ENCODE results near the gene P2RX7. TPM values are rescaled to one million over a fixed set of nuclear protein-coding genes. Genes with fewer than 3 reads are reported as not detected.

P2RX7 gene
- total RNA-seq, 8 experiments from 2014 or later, result 0.08 to 1.9 (median 0.17) TPM

GRCh38 chr12:121092034-121092433 is 40.6 kb upstream of the P2RX7 start:
- 83 to 100% (median 92%) methylated on average over 1 to 2 of the region's 2 CpGs; no CpG with 5 or more reads in 6 of the 10 experiments for WGBS, 10 experiments
- ATAC-seq (replicated peaks in 6 of 8), result no peak
- Histone ChIP-seq H3K4me1 (replicated peaks in 1 of 2) (peaks cover 12 to 26% of the 10 kb centered on the region in 2 donors), H3K4me3 (no peak overlapping the region), H3K27ac (no peak overlapping the region)
- in situ Hi-C loops (cut with MboI; ENCODE audit: low pct_unique_long_range_greater_than_20kb in 2 of 9, low sequenced_read_pairs in 9 of 9, unreplicated experiment in 9 of 9), result loop anchor here in 1 of 9 experiments (25.0 kb wide), 1 partner anchor 755 kb away; the partner anchor contains the start of gene PLA2G1B

- no CpG with 5 or more reads among the region's 31 CpGs for whole genome bisulfite sequencing, 10 experiments
- H3K27ac ChIP-seq, result no peak overlapping the region
- ATAC-seq (replicated peaks in 6 of 8), result no peak
- H3K4me1 ChIP-seq (replicated peaks in 1 of 2), result peaks cover 12 to 21% of the 10 kb centered on the region in 2 donors
- in situ Hi-C loops (cut with MboI; ENCODE audit: low pct_unique_long_range_greater_than_20kb in 2 of 9, low sequenced_read_pairs in 9 of 9, unreplicated experiment in 9 of 9), result loop anchor here in 1 of 9 experiments (25.0 kb wide), 1 partner anchor 756 kb away; the partner anchor contains the start of gene PLA2G1B
- H3K4me3 ChIP-seq, result no peak overlapping the region
These were observed 39.2 kb upstream of the P2RX7 start for GRCh38 chr12:121093487-121093891.

- ATAC-seq (replicated peaks in 6 of 8), result peak; percentile 82 to 99 (median 98)
- in situ Hi-C loops (cut with MboI; ENCODE audit: low pct_unique_long_range_greater_than_20kb in 2 of 9, low sequenced_read_pairs in 9 of 9, unreplicated experiment in 9 of 9), result loop anchor here in 1 of 9 experiments (25.0 kb wide), 1 partner anchor 758 kb away; the partner anchor contains the start of gene PLA2G1B
- peak overlapping the region in 4 of 5 donors; percentile 12 to 19 (median 12) for H3K4me3 ChIP-seq
- 0 to 80% (median 23%) methylated on average over 1 to 17 of the region's 33 CpGs; no CpG with 5 or more reads in 1 of the 10 experiments for WGBS, 10 experiments
- H3K27ac ChIP-seq, result no peak overlapping the region
- H3K4me1 ChIP-seq (replicated peaks in 1 of 2), result peaks cover 10 to 17% of the 10 kb centered on the region in 2 donors
These were observed 37.0 kb upstream of the P2RX7 start for GRCh38 chr12:121095544-121096198.

- in situ Hi-C loops (cut with MboI; ENCODE audit: low pct_unique_long_range_greater_than_20kb in 2 of 9, low sequenced_read_pairs in 9 of 9, unreplicated experiment in 9 of 9), result loop anchor here in 1 of 9 experiments (25.0 kb wide), 1 partner anchor 759 kb away; the partner anchor contains the start of gene PLA2G1B
- Histone ChIP-seq H3K27ac (no peak overlapping the region), H3K4me1 (replicated peaks in 1 of 2) (peaks cover 6 to 11% of the 10 kb centered on the region in 2 donors), H3K4me3 (no peak overlapping the region)
- 5 to 80% (median 56%) methylated on average over 1 to 7 of the region's 11 CpGs for whole genome bisulfite sequencing, 10 experiments
- ATAC-seq (replicated peaks in 6 of 8), result peak in 1 of 8 experiments; percentile 21
These were observed 36.4 kb upstream of the P2RX7 start for GRCh38 chr12:121096199-121096798.

DNA sequence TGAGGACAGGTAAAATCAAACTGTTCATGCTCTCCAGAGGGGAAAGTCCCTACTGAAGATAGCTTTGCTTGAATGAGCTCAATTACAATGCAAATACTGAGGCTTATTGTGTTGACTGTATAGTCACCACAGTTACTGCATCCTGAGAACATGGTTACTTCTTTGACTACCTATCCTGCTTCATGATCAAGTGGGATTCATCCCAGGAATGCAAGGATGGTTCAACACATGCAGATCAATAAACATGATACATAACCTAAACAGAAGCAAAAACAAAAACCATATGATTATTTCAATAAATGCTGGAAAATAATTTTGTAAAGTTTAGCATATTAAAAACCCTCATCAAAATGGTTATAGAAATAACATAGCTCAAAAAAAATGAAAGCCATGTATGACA is 32.9 kb upstream of the P2RX7 start:
- no peaks in the 10 kb centered on the region for H3K4me1 ChIP-seq (replicated peaks in 1 of 2)
- in situ Hi-C loops (cut with MboI; ENCODE audit: low pct_unique_long_range_greater_than_20kb in 2 of 9, low sequenced_read_pairs in 9 of 9, unreplicated experiment in 9 of 9), result loop anchor here in 4 of 9 experiments (25.0 kb wide), 2 partner anchors 512 to 762 kb away; partner anchors contain the start of genes PLA2G1B (in 3 of the 4) and POP5 (in 1 of the 4)
- no peak overlapping the region for H3K4me3 ChIP-seq
- H3K27ac ChIP-seq, result no peak overlapping the region
- no peak for ATAC-seq (replicated peaks in 6 of 8)

- ATAC-seq (replicated peaks in 6 of 8), result peak in 1 of 8 experiments; percentile 32
- no peaks in the 10 kb centered on the region for H3K4me1 ChIP-seq (replicated peaks in 1 of 2)
- no peak overlapping the region for H3K4me3 ChIP-seq
- WGBS, 10 experiments, result 0 to 33% (median 0%) methylated on average over 1 of the region's 1 CpG; no CpG with 5 or more reads in 6 of the 10 experiments
- in situ Hi-C loops (cut with MboI; ENCODE audit: low pct_unique_long_range_greater_than_20kb in 2 of 9, low sequenced_read_pairs in 9 of 9, unreplicated experiment in 9 of 9), result loop anchor here in 3 of 9 experiments (25.0 kb wide), 2 partner anchors 515 to 765 kb away; partner anchors contain the start of genes PLA2G1B (in 2 of the 3) and POP5 (in 1 of the 3)
- no peak overlapping the region for H3K27ac ChIP-seq
These were observed 30.4 kb upstream of the P2RX7 start for GRCh38 chr12:121102307-121102706.

DNA sequence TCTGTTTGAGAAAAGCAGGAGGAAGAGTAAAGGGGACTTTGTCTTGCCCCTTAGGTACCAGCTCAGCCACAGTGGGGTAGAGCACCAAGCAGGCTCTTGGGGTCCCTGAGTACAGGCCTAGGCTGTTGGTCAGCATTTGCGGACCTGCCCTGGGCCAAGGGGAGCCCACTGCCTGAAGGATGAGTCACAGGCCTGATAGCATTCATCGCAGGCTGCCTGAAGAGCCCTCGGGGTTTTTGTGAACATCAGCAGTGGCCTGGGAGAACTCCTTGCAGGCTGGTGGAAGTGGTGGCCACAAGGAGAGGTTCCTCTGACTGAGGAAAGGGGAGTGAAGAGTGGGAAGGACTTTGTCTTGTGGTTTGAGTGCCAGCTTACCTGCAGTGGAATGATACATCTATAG is 25.0 kb upstream of the P2RX7 start:
- Histone ChIP-seq H3K4me1 (replicated peaks in 1 of 2) (peaks cover 0 to 2% of the 10 kb centered on the region in 2 donors), H3K27ac (no peak overlapping the region), H3K4me3 (no peak overlapping the region)
- ATAC-seq (replicated peaks in 6 of 8), result peak in 2 of 8 experiments; percentile 19 to 37
- in situ Hi-C loops (cut with MboI; ENCODE audit: low pct_unique_long_range_greater_than_20kb in 2 of 9, low sequenced_read_pairs in 9 of 9, unreplicated experiment in 9 of 9), result loop anchor here in 3 of 9 experiments (25.0 kb wide), 2 partner anchors 520 to 770 kb away; partner anchors contain the start of genes PLA2G1B (in 2 of the 3) and POP5 (in 1 of the 3)
- 40 to 93% (median 80%) methylated on average over 1 to 2 of the region's 3 CpGs; no CpG with 5 or more reads in 6 of the 10 experiments for WGBS, 10 experiments

GRCh38 chr12:121108492-121108891 is 24.2 kb upstream of the P2RX7 start:
- Histone ChIP-seq H3K27ac (no peak overlapping the region), H3K4me1 (replicated peaks in 1 of 2) (peaks cover 0 to 2% of the 10 kb centered on the region in 2 donors), H3K4me3 (no peak overlapping the region)
- peak in 1 of 8 experiments; percentile 26 for ATAC-seq (replicated peaks in 6 of 8)
- WGBS, 10 experiments, result 39 to 83% (median 58%) methylated on average over 1 to 5 of the region's 5 CpGs
- in situ Hi-C loops (cut with MboI; ENCODE audit: low pct_unique_long_range_greater_than_20kb in 2 of 9, low sequenced_read_pairs in 9 of 9, unreplicated experiment in 9 of 9), result loop anchor here in 3 of 9 experiments (25.0 kb wide), 2 partner anchors 521 to 771 kb away; partner anchors contain the start of genes PLA2G1B (in 2 of the 3) and POP5 (in 1 of the 3)

DNA sequence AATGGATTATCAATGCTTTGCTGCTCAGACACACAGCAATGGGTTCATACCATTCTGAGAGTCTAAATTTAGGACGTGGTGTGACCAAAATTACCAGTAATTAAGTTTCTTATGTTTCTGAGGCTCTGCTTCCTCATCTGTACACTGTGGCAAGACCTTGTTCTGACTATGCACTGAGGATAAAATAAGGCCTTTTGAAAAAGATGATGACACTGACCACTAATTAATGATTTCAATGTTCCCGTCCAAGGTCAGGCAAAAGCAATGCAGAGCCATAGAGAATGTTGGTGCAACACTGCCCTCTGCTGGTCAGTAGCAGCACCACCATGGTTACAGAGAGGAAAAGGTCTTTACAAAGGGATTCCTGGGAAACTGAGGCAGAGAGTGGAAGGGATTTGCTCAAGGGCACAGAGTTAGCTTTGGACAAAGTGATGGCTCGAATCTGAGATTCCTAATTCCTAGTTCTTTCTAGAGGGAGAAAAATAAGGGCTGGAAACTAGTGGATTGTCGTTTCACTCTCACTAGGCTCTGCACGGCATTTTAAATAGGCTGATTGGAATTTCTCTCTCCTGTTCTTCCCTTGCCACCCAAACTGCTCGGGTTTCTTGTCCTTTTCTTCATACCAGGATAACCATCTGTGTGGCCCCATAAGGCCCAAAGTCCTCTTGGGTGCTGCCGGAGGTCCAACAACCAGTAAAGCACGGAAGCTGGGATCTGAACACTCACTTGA is 22.3 kb upstream of the P2RX7 start:
- peaks cover 0 to 8% of the 10 kb centered on the region in 2 donors for H3K4me1 ChIP-seq (replicated peaks in 1 of 2)
- ATAC-seq (replicated peaks in 6 of 8), result peak; percentile 79 to 89 (median 86)
- H3K27ac ChIP-seq, result no peak overlapping the region
- in situ Hi-C loops (cut with MboI; ENCODE audit: low pct_unique_long_range_greater_than_20kb in 2 of 9, low sequenced_read_pairs in 9 of 9, unreplicated experiment in 9 of 9), result loop anchor here in 3 of 9 experiments (25.0 kb wide), 2 partner anchors 523 to 773 kb away; partner anchors contain the start of genes PLA2G1B (in 2 of the 3) and POP5 (in 1 of the 3)
- H3K4me3 ChIP-seq, result no peak overlapping the region
- 13 to 100% (median 56%) methylated on average over 1 to 6 of the region's 8 CpGs; no CpG with 5 or more reads in 1 of the 10 experiments for WGBS, 10 experiments

- no peak for ATAC-seq (replicated peaks in 6 of 8)
- 48 to 100% (median 54%) methylated on average over 1 to 7 of the region's 9 CpGs; no CpG with 5 or more reads in 2 of the 10 experiments for WGBS, 10 experiments
- Histone ChIP-seq H3K4me3 (no peak overlapping the region), H3K27ac (no peak overlapping the region), H3K4me1 (replicated peaks in 1 of 2) (peaks cover 0 to 8% of the 10 kb centered on the region in 2 donors)
- in situ Hi-C loops (cut with MboI; ENCODE audit: low pct_unique_long_range_greater_than_20kb in 2 of 9, low sequenced_read_pairs in 9 of 9, unreplicated experiment in 9 of 9), result loop anchor here in 3 of 9 experiments (25.0 kb wide), 2 partner anchors 524 to 774 kb away; partner anchors contain the start of genes PLA2G1B (in 2 of the 3) and POP5 (in 1 of the 3)
These were observed 21.0 kb upstream of the P2RX7 start for GRCh38 chr12:121111684-121112083.

- in situ Hi-C loops (cut with MboI; ENCODE audit: low pct_unique_long_range_greater_than_20kb in 2 of 9, low sequenced_read_pairs in 9 of 9, unreplicated experiment in 9 of 9), result loop anchor here in 3 of 9 experiments (25.0 kb wide), 2 partner anchors 525 to 775 kb away; partner anchors contain the start of genes PLA2G1B (in 2 of the 3) and POP5 (in 1 of the 3)
- no peak overlapping the region for H3K4me3 ChIP-seq
- peaks cover 5 to 12% of the 10 kb centered on the region in 2 donors for H3K4me1 ChIP-seq (replicated peaks in 1 of 2)
- 49 to 88% (median 70%) methylated on average over 1 to 4 of the region's 4 CpGs; no CpG with 5 or more reads in 3 of the 10 experiments for WGBS, 10 experiments
- no peak overlapping the region for H3K27ac ChIP-seq
- no peak for ATAC-seq (replicated peaks in 6 of 8)
These were observed 20.2 kb upstream of the P2RX7 start for GRCh38 chr12:121112496-121112895.

GRCh38 chr12:121113057-121113456 is 19.6 kb upstream of the P2RX7 start:
- H3K4me3 ChIP-seq, result no peak overlapping the region
- no peak for ATAC-seq (replicated peaks in 6 of 8)
- H3K27ac ChIP-seq, result no peak overlapping the region
- in situ Hi-C loops (cut with MboI; ENCODE audit: low pct_unique_long_range_greater_than_20kb in 2 of 9, low sequenced_read_pairs in 9 of 9, unreplicated experiment in 9 of 9), result loop anchor here in 3 of 9 experiments (25.0 kb wide), 2 partner anchors 526 to 776 kb away; partner anchors contain the start of genes PLA2G1B (in 2 of the 3) and POP5 (in 1 of the 3)
- H3K4me1 ChIP-seq (replicated peaks in 1 of 2), result peaks cover 8 to 12% of the 10 kb centered on the region in 2 donors
- 11 to 90% (median 46%) methylated on average over 1 to 4 of the region's 4 CpGs; no CpG with 5 or more reads in 1 of the 10 experiments for WGBS, 10 experiments

Data from motor neuron (in vitro differentiated cells).